NCI-H146 (cell line): ENCODE results near the gene HINT1.

ENCODE experiments used
- DNase-seq: peaks from one replicate; lab custom pipeline; 2025; lab: John Stamatoyannopoulos, UW

The HINT1 gene

DNA sequence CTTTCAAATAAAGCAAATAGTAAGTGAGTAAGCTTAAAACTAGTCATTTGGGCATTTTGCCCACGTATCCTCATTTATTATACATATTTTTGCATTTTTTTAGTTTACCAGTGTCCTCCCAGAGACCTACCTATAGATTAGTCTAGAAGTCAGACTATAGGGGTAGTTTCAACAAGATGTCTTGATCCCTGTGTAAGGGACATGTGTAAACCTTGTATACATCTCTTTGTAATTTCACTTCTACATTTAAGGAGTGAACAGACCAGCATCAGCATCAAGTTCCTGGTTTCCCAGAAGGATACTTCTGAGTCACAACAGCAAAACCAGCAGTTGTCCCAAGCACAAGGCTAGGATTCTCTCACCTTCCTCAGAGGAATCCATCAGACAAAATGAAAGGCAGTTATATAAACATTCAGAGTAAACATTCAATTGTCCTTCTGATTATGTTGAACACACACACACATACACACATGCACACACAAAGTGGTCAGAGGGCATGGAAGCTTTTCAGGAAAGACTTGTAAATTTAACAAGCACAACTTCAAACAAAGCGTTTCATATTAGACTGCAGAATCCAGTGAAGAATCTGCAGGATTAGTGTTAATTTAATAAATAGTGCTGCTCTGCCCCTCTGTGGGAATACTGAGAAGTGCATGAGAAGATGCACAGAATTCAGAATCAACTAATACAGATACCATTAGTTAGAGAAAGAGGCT lies 55.4 kb downstream of the HINT1 start:
- peak; percentile 17 for DNase-seq
